GM12892 (cell line): ENCODE measurements around the gene HPGD. TPM values are rescaled to one million over a fixed set of nuclear protein-coding genes. Genes with fewer than 3 reads are reported as not detected.
A peak's percentile ranks its signal among the peaks of the same experiment; 100 is the strongest.

Experiments
- DNase-seq: peaks from one replicate; pipeline ENCODE4 v3.0.0; 2011; ENCODE audit not compliant: insufficient read length
- FAIRE-seq: peaks from 2 replicates; lab custom pipeline; 2011; peaks lifted over from hg19 to GRCh38; lab: Jason Lieb, UNC
- POLR2A ChIP-seq: IDR thresholded peaks from 2 replicates; pipeline ENCODE4 v1.6.1; 2011; ENCODE audit warnings: low read depth, low read length, control low read depth
- POLR2AphosphoS5 ChIP-seq: IDR thresholded peaks from 2 replicates; pipeline ENCODE4 v1.6.1; 2011; ENCODE audit warnings: low read depth, low read length, control low read depth
- TAF1 ChIP-seq: IDR thresholded peaks from 2 replicates; pipeline ENCODE4 v1.6.1; 2011; ENCODE audit warnings: low read depth, mild to moderate bottlenecking, control low read depth, low read length, borderline replicate concordance
- polyA plus RNA-seq: library from polyadenylated mRNA; unstranded; fragments of >200 nt; gene quantifications from one replicate; pipeline ENCODE4 v1.2.1, GENCODE V29; 2012; ENCODE audit warnings: missing spikeins, inconsistent platforms; ENCODE audit not compliant: missing spikeins

Gene HPGD
- not detected for polyA plus RNA-seq

- FAIRE-seq (peak; percentile 14), DNase-seq (no peak)
- TF ChIP-seq POLR2AphosphoS5, result no peak
- no peak for TF ChIP-seq POLR2A
- no peak for TF ChIP-seq TAF1
Measured at GRCh38 chr4:174522183-174523024, at the start of gene HPGD. TSS of gene HPGD (minus strand) at chr4:174522488. CDS start at chr4:174522451, 37 bp downstream.

GRCh38 chr4:174564529-174564928 is 42.2 kb upstream of the HPGD start:
- FAIRE-seq (no peak), DNase-seq (no peak)
- TF ChIP-seq POLR2AphosphoS5 (no peak), POLR2A (no peak), TAF1 (no peak)

DNA sequence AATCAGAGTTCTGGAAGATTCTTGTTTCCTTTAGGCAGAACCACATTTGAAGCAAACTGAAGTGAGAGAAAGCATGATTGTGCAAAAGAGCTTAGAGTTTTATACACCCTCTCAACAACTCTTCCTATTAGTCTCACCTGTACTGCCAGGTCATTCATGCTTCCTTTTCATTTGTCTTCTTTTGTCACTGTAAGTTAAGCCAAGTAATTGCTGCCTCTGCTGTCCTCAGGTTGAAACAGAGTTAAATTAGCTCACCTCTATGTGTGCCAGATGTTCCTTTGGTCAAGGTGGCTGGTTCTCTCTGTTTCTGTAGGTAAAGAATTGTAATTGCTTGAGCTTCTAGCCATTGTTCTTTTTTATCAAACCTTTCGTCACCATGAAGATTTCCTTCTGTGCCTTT is 41.1 kb upstream of the HPGD start:
- TF ChIP-seq TAF1 (no peak), POLR2A (no peak), POLR2AphosphoS5 (no peak)
- no peak for FAIRE-seq
- DNase-seq, result no peak

DNA sequence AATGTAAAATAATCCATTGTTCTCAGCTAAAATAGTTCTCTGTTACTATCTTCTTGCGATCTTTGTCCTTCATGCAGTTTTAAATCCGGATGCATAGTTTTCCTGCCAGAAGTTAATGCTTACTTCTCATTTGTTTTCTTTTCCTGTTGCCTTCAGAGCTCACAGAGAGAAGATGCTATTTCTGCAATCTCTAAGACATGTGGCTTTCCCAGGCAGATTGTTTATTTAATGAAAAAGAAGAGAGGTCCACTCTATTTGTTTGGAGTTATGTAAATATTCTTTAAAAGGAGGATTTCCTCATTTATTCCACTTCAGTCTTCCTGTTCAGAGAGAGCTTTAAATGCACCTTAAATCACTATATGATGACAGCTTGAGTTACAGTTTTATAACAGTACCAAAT is 39.3 kb upstream of the HPGD start:
- DNase-seq, result no peak

DNA sequence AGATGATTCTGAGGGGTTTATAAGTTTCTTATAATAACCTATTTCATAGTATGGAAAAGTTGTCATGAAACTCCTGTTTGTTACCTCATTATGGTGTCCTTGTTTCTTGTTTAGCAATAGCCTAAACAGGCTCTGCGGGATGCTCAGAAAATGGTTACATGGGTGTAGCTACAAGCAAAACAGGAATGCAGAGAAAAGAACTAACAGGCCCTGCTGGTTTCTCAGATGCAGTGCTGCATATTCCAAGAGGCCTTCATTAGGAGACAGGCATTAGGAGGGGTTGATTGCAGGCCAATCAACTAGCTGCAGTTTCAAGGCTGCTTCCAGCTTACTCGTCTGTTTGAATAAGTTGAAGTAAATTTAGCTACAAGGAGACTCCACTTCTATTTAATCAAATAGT is 37.6 kb upstream of the HPGD start:
- no peak for TF ChIP-seq POLR2AphosphoS5
- no peak for TF ChIP-seq POLR2A
- TF ChIP-seq TAF1, result no peak
- no peak for DNase-seq
- no peak for FAIRE-seq

More for the DNA sequence above, 39.3 kb upstream of the HPGD start:
- FAIRE-seq, result no peak
- TF ChIP-seq TAF1 (no peak), POLR2AphosphoS5 (no peak), POLR2A (no peak)

- FAIRE-seq, result no peak
- no peak for TF ChIP-seq POLR2AphosphoS5
Measured at GRCh38 chr4:174555789-174556630, 33.7 kb upstream of the HPGD start.

DNA sequence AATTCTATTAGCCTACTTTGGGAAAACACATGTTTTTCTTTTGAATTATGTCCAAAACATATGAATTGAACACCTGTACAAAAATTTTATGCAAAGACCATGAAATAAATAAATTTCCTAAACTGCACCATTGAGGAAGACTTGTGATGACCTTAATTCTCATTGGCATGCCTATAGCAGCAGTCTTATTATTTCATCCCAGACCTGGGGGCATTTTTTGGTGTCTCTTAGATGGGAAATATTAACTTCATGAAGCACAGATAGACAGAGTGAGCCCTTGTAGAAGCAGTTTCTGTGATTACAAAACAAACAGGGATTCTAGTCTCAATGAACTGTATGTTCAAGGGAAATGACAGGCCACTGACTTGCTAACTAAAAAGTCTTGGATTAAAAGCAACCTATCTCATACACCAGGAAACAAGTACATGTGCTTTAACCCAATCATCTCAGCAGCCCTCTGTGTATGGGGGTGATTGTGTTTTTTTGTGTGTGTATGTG is 32.0 kb upstream of the HPGD start:
- peak; percentile 17 for FAIRE-seq
- no peak for TF ChIP-seq POLR2AphosphoS5
- TF ChIP-seq TAF1, result no peak
- TF ChIP-seq POLR2A, result no peak
- no peak for DNase-seq

More at GRCh38 chr4:174555789-174556630, 33.7 kb upstream of the HPGD start:
- DNase-seq, result no peak

DNA sequence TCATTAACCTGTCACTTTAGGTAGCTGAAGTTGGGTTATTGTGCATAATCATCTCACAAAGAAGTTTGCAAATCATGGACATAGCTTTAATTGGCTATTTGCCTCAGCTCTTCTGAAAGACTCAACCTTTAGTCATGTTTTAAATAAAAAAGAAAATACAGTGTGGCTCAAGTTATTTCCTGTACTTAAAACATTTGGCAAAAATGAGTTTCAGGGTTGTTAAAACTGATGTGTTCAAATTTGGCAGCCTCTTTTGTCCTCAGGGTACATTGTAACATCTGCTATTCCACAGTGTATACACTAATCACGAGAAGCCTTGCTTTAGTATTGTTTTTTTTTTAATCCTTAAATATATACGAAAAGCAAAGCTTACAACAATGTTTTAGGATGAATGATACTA is 31.5 kb upstream of the HPGD start:
- no peak for DNase-seq
- FAIRE-seq, result no peak
- TF ChIP-seq POLR2A, result no peak
- TF ChIP-seq TAF1, result no peak
- no peak for TF ChIP-seq POLR2AphosphoS5

GRCh38 chr4:174553031-174553430 is 30.7 kb upstream of the HPGD start:
- FAIRE-seq (no peak), DNase-seq (no peak)
- no peak for TF ChIP-seq TAF1
- TF ChIP-seq POLR2A, result no peak
- TF ChIP-seq POLR2AphosphoS5, result no peak

- DNase-seq (no peak), FAIRE-seq (no peak)
Measured at GRCh38 chr4:174550541-174550940, 28.3 kb upstream of the HPGD start.

DNA sequence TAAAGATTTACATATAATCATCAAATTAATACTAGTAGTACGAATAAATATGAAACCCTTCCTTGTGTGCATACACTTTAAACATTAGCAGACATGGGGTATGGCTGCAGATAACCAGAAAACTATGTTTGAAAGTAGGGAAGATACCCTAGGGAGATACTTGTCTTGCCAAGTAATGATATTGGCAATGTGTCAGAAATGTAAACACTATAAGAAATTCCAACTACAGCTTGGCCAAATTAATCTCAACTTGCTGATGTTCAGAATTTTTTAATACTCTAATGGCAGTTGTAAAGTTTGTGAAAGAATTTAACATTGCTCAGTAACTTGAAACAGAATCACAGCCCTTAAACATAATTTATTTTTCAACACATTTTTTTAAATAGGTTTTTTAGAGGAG is 27.4 kb upstream of the HPGD start:
- TF ChIP-seq TAF1 (no peak), POLR2AphosphoS5 (no peak), POLR2A (no peak)
- DNase-seq, result no peak
- no peak for FAIRE-seq

More at GRCh38 chr4:174550541-174550940, 28.3 kb upstream of the HPGD start:
- TF ChIP-seq POLR2A (no peak), POLR2AphosphoS5 (no peak), TAF1 (no peak)

GRCh38 chr4:174545268-174545667 is 23.0 kb upstream of the HPGD start:
- FAIRE-seq, result no peak
- TF ChIP-seq TAF1 (no peak), POLR2A (no peak), POLR2AphosphoS5 (no peak)
- DNase-seq, result no peak
